ENCODE results near the gene ZNF630. TPM values are rescaled to one million over a fixed set of nuclear protein-coding genes. Genes with fewer than 3 reads are reported as not detected.

Gene ZNF630
- total RNA-seq, 1 experiment from 2014 or later: 1.5 TPM

DNA sequence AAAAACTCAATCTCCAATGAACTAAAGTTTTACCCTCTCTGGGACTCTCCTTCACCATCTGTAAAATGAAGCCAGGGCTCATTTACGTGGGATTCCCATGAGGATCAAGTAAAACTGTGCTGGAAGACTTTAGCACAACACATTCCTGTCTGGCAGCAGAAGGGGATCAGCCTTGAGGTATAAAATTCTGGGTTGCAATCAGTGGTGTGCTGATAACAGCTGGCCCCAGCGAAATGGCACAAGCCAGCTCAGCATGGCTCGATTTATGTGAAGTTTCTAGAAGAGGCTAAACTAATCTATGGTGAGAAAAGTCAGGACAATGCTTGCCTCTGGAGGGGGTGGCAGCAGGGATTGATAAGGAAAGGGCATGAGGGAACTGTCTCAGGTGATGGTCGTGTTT is 28.4 kb downstream of the ZNF630 start:
- no peak overlapping the region for H3K9ac ChIP-seq (ENCODE audit: extremely low read depth, insufficient read length, low read length)
- TF ChIP-seq, protein P1, sequence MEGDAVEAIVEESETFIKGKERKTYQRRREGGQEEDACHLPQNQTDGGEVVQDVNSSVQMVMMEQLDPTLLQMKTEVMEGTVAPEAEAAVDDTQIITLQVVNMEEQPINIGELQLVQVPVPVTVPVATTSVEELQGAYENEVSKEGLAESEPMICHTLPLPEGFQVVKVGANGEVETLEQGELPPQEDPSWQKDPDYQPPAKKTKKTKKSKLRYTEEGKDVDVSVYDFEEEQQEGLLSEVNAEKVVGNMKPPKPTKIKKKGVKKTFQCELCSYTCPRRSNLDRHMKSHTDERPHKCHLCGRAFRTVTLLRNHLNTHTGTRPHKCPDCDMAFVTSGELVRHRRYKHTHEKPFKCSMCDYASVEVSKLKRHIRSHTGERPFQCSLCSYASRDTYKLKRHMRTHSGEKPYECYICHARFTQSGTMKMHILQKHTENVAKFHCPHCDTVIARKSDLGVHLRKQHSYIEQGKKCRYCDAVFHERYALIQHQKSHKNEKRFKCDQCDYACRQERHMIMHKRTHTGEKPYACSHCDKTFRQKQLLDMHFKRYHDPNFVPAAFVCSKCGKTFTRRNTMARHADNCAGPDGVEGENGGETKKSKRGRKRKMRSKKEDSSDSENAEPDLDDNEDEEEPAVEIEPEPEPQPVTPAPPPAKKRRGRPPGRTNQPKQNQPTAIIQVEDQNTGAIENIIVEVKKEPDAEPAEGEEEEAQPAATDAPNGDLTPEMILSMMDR (conservative IDR thresholded peaks at IDR 0.05): no peak
- no peak overlapping the region for H2BK5ac ChIP-seq (ENCODE audit: insufficient read length, low read length)
- WGBS (ENCODE audit: extremely low coverage, insufficient read length, low lambda C conversion rate): no CpG with 5 or more reads among the region's 4 CpGs
- H4K5ac ChIP-seq (ENCODE audit: insufficient read length, low read depth, low read length): no peak overlapping the region
- H2BK20ac ChIP-seq (ENCODE audit: low read depth, low read length, poor library complexity, severe bottlenecking): no peak overlapping the region
- no peak overlapping the region for H2BK12ac ChIP-seq (ENCODE audit: insufficient read length, low read depth, low read length)
- no peak overlapping the region for H3K4ac ChIP-seq (ENCODE audit: low read depth, low read length)
- no peak overlapping the region for H3K23ac ChIP-seq (ENCODE audit: insufficient read length, low read depth, low read length)
- no peaks in the 10 kb centered on the region for H3K79me2 ChIP-seq (ENCODE audit: insufficient read depth, low read length)
- H3K23me2 ChIP-seq (ENCODE audit: insufficient read length, low read depth, low read length, poor library complexity, severe bottlenecking): no peaks in the 10 kb centered on the region
- no peak overlapping the region for H3K18ac ChIP-seq (ENCODE audit: insufficient read length, low read depth, low read length)
- H3K14ac ChIP-seq (ENCODE audit: insufficient read depth, low read length): no peak overlapping the region
- no peak overlapping the region for H3K56ac ChIP-seq (ENCODE audit: insufficient read length, low read depth, low read length)
- no peak overlapping the region for H3K27ac Mint-ChIP-seq
- H3K27me3 ChIP-seq (ENCODE audit: insufficient read depth, low read length): no peaks in the 10 kb centered on the region
- H4K20me1 ChIP-seq (ENCODE audit: control insufficient read depth, insufficient read depth, insufficient read length): no peaks in the 10 kb centered on the region
- no peaks in the 10 kb centered on the region; the same call in 1 of the 2 replicates for H3K27me3 Mint-ChIP-seq (ENCODE audit: low read depth)
- H3K79me1 ChIP-seq (ENCODE audit: insufficient read depth, low read depth, low read length, poor library complexity, severe bottlenecking): no peaks in the 10 kb centered on the region
- no peak for DNase-seq
- peaks cover 3 to 5% (median 4%) of the 10 kb centered on the region in 3 experiments; a peak in 5 of 7 replicates for H3K36me3 Mint-ChIP-seq (ENCODE audit: insufficient read depth in 1 of 3, low read depth in 3 of 3)
- no peak overlapping the region for H3T11ph ChIP-seq (ENCODE audit: low read length)
- H4K8ac ChIP-seq (replicated peaks; ENCODE audit: insufficient read length, low read depth, low read length): no peak overlapping the region
- H3K9me3 Mint-ChIP-seq: peaks cover 55 to 62% of the 10 kb centered on the region in 2 experiments
- H3K4me2 ChIP-seq (ENCODE audit: insufficient read depth, insufficient read length, low read length): no peak overlapping the region
- no peaks in the 10 kb centered on the region for H3K4me1 ChIP-seq (ENCODE audit: insufficient read depth, low read length)
- H4K91ac ChIP-seq (ENCODE audit: insufficient read length, low read depth, low read length): no peak overlapping the region
- no peak overlapping the region for H2BK120ac ChIP-seq (ENCODE audit: low read depth, low read length, poor library complexity, severe bottlenecking)
- H3K4me1 Mint-ChIP-seq: peaks cover 0 to 6% of the 10 kb centered on the region in 2 experiments; a peak in 2 of 4 replicates
- peaks cover 40% of the 10 kb centered on the region for H3K9me3 ChIP-seq (ENCODE audit: control insufficient read depth, low read depth, low read length)
- no peak overlapping the region for H3K4me3 Mint-ChIP-seq
- no peak overlapping the region for H2BK15ac ChIP-seq (ENCODE audit: low read depth, low read length)
- no peak overlapping the region for H2AFZ ChIP-seq (ENCODE audit: low read length)
- no peak overlapping the region for H3K27ac ChIP-seq (ENCODE audit: insufficient read length, low read depth, low read length)
- no peak overlapping the region for H2AK5ac ChIP-seq (ENCODE audit: insufficient read length, low read length)
